ENCODE results near the gene SH2D6. TPM values are rescaled to one million over a fixed set of nuclear protein-coding genes. Genes with fewer than 3 reads are reported as not detected.
"Not testable (repeated sequence)": the region's sequence is repeated elsewhere in the genome, so short reads cannot be mapped to it uniquely, and the experiment has no call there.

The SH2D6 gene
- polyA plus RNA-seq (2013, experiment 1 of 2), result not detected
- polyA plus RNA-seq (2013, experiment 2 of 2), result 0.76 TPM

GRCh38 chr2:85418132-85419008, at the start of gene SH2D6:
Gene SH2D6 (plus strand): TSS chr2:85418714. CDS start chr2:85429466, 10,752 bp downstream.
- Histone ChIP-seq H3K9me3 (ENCODE audit: control insufficient read depth, low read length) (no peaks in the 10 kb centered on the region), H3K36me3 (ENCODE audit: control insufficient read depth, insufficient read depth, low read length) (no peaks in the 10 kb centered on the region), H3K4me3 (ENCODE audit: extremely low read depth, insufficient read depth, low read length, poor library complexity, severe bottlenecking) (peak within 1 kb of the TSS; percentile 61), H3K4me1 (ENCODE audit: control insufficient read depth, insufficient read depth, low read length, poor library complexity, severe bottlenecking) (peaks cover 15% of the 10 kb centered on the region), H3K27ac (ENCODE audit: low read depth, low read length, severe bottlenecking) (peak within 1 kb of the TSS; percentile 86)
- 49 to 51% methylated on average over 16 to 24 of the region's 57 CpGs for WGBS, 2 experiments (ENCODE audit: insufficient coverage in 2 of 2)

- Histone ChIP-seq H3K4me1 (ENCODE audit: control insufficient read depth, insufficient read depth, low read length, poor library complexity, severe bottlenecking) (no peaks in the 10 kb centered on the region), H3K27ac (ENCODE audit: low read depth, low read length, severe bottlenecking) (no peak overlapping the region), H3K9me3 (ENCODE audit: control insufficient read depth, low read length) (no peaks in the 10 kb centered on the region), H3K4me3 (ENCODE audit: extremely low read depth, insufficient read depth, low read length, poor library complexity, severe bottlenecking) (no peak overlapping the region), H3K36me3 (ENCODE audit: control insufficient read depth, insufficient read depth, low read length) (peaks cover 15% of the 10 kb centered on the region)
These were observed 49.6 kb upstream of the SH2D6 start for GRCh38 chr2:85368921-85369320.

- H3K9me3 ChIP-seq (ENCODE audit: control insufficient read depth, low read length), result no peaks in the 10 kb centered on the region
- H3K27ac ChIP-seq (ENCODE audit: low read depth, low read length, severe bottlenecking), result no peak overlapping the region
- no peaks in the 10 kb centered on the region for H3K4me1 ChIP-seq (ENCODE audit: control insufficient read depth, insufficient read depth, low read length, poor library complexity, severe bottlenecking)
- H3K4me3 ChIP-seq (ENCODE audit: extremely low read depth, insufficient read depth, low read length, poor library complexity, severe bottlenecking), result no peak overlapping the region
- WGBS, 2 experiments (ENCODE audit: insufficient coverage in 2 of 2), result 90 to 98% methylated on average over 4 to 5 of the region's 5 CpGs
- H3K36me3 ChIP-seq (ENCODE audit: control insufficient read depth, insufficient read depth, low read length), result peaks cover 15% of the 10 kb centered on the region
These were observed 49.0 kb upstream of the SH2D6 start for GRCh38 chr2:85369500-85369899.

- WGBS, 2 experiments (ENCODE audit: insufficient coverage in 2 of 2), result 85 to 93% methylated on average over 9 to 10 of the region's 11 CpGs
- no peaks in the 10 kb centered on the region for H3K9me3 ChIP-seq (ENCODE audit: control insufficient read depth, low read length)
- H3K36me3 ChIP-seq (ENCODE audit: control insufficient read depth, insufficient read depth, low read length), result peaks cover 15% of the 10 kb centered on the region
- H3K4me1 ChIP-seq (ENCODE audit: control insufficient read depth, insufficient read depth, low read length, poor library complexity, severe bottlenecking), result no peaks in the 10 kb centered on the region
- H3K4me3 ChIP-seq (ENCODE audit: extremely low read depth, insufficient read depth, low read length, poor library complexity, severe bottlenecking), result no peak overlapping the region
- H3K27ac ChIP-seq (ENCODE audit: low read depth, low read length, severe bottlenecking), result no peak overlapping the region
These were observed 47.5 kb upstream of the SH2D6 start for GRCh38 chr2:85371045-85371444.

- WGBS, 2 experiments (ENCODE audit: insufficient coverage in 2 of 2), result 92 to 94% methylated on average over 5 of the region's 5 CpGs
- Histone ChIP-seq H3K4me1 (ENCODE audit: control insufficient read depth, insufficient read depth, low read length, poor library complexity, severe bottlenecking) (no peaks in the 10 kb centered on the region), H3K36me3 (ENCODE audit: control insufficient read depth, insufficient read depth, low read length) (peaks cover 45% of the 10 kb centered on the region), H3K4me3 (ENCODE audit: extremely low read depth, insufficient read depth, low read length, poor library complexity, severe bottlenecking) (no peak overlapping the region), H3K27ac (ENCODE audit: low read depth, low read length, severe bottlenecking) (no peak overlapping the region), H3K9me3 (ENCODE audit: control insufficient read depth, low read length) (peaks cover 10% of the 10 kb centered on the region)
These were observed 42.0 kb upstream of the SH2D6 start for GRCh38 chr2:85376291-85377065.

- Histone ChIP-seq H3K4me3 (ENCODE audit: extremely low read depth, insufficient read depth, low read length, poor library complexity, severe bottlenecking) (no peak overlapping the region), H3K9me3 (ENCODE audit: control insufficient read depth, low read length) (peaks cover 10% of the 10 kb centered on the region), H3K36me3 (ENCODE audit: control insufficient read depth, insufficient read depth, low read length) (peaks cover 43% of the 10 kb centered on the region), H3K27ac (ENCODE audit: low read depth, low read length, severe bottlenecking) (no peak overlapping the region), H3K4me1 (ENCODE audit: control insufficient read depth, insufficient read depth, low read length, poor library complexity, severe bottlenecking) (no peaks in the 10 kb centered on the region)
- WGBS, 2 experiments (ENCODE audit: insufficient coverage in 2 of 2), result 96% methylated on average over 10 to 11 of the region's 11 CpGs
These were observed 41.4 kb upstream of the SH2D6 start for GRCh38 chr2:85377083-85377482.

- no peak overlapping the region for H3K4me3 ChIP-seq (ENCODE audit: extremely low read depth, insufficient read depth, low read length, poor library complexity, severe bottlenecking)
- peaks cover 10% of the 10 kb centered on the region for H3K9me3 ChIP-seq (ENCODE audit: control insufficient read depth, low read length)
- WGBS, 2 experiments (ENCODE audit: insufficient coverage in 2 of 2), result 93 to 100% methylated on average over 4 of the region's 5 CpGs
- H3K4me1 ChIP-seq (ENCODE audit: control insufficient read depth, insufficient read depth, low read length, poor library complexity, severe bottlenecking), result no peaks in the 10 kb centered on the region
- H3K36me3 ChIP-seq (ENCODE audit: control insufficient read depth, insufficient read depth, low read length), result peaks cover 40% of the 10 kb centered on the region
- no peak overlapping the region for H3K27ac ChIP-seq (ENCODE audit: low read depth, low read length, severe bottlenecking)
These were observed 40.3 kb upstream of the SH2D6 start for GRCh38 chr2:85378257-85378656.

- no peak overlapping the region for H3K27ac ChIP-seq (ENCODE audit: low read depth, low read length, severe bottlenecking)
- 56 to 89% methylated on average over 1 of the region's 1 CpG for WGBS, 2 experiments (ENCODE audit: insufficient coverage in 2 of 2)
- peaks cover 45% of the 10 kb centered on the region for H3K36me3 ChIP-seq (ENCODE audit: control insufficient read depth, insufficient read depth, low read length)
- no peak overlapping the region for H3K4me3 ChIP-seq (ENCODE audit: extremely low read depth, insufficient read depth, low read length, poor library complexity, severe bottlenecking)
- peaks cover 10% of the 10 kb centered on the region for H3K9me3 ChIP-seq (ENCODE audit: control insufficient read depth, low read length)
- H3K4me1 ChIP-seq (ENCODE audit: control insufficient read depth, insufficient read depth, low read length, poor library complexity, severe bottlenecking), result no peaks in the 10 kb centered on the region
These were observed 38.5 kb upstream of the SH2D6 start for GRCh38 chr2:85380048-85380447.

- H3K27ac ChIP-seq (ENCODE audit: low read depth, low read length, severe bottlenecking); H3K4me1 ChIP-seq (ENCODE audit: control insufficient read depth, insufficient read depth, low read length, poor library complexity, severe bottlenecking); H3K4me3 ChIP-seq (ENCODE audit: extremely low read depth, insufficient read depth, low read length, poor library complexity, severe bottlenecking): not testable (repeated sequence)
- H3K9me3 ChIP-seq (ENCODE audit: control insufficient read depth, low read length), result peaks cover 10% of the 10 kb centered on the region
- WGBS, 2 experiments (ENCODE audit: insufficient coverage in 2 of 2), result 76% methylated on average over 3 of the region's 5 CpGs; no CpG with 5 or more reads in 1 of the 2 experiments
- H3K36me3 ChIP-seq (ENCODE audit: control insufficient read depth, insufficient read depth, low read length), result peaks cover 44% of the 10 kb centered on the region
These were observed 35.4 kb upstream of the SH2D6 start for GRCh38 chr2:85383151-85383550.

GRCh38 chr2:85383850-85384249, 34.7 kb upstream of the SH2D6 start:
- H3K9me3 ChIP-seq (ENCODE audit: control insufficient read depth, low read length), result peaks cover 10% of the 10 kb centered on the region
- no peak overlapping the region for H3K4me3 ChIP-seq (ENCODE audit: extremely low read depth, insufficient read depth, low read length, poor library complexity, severe bottlenecking)
- H3K4me1 ChIP-seq (ENCODE audit: control insufficient read depth, insufficient read depth, low read length, poor library complexity, severe bottlenecking), result no peaks in the 10 kb centered on the region
- H3K27ac ChIP-seq (ENCODE audit: low read depth, low read length, severe bottlenecking), result no peak overlapping the region
- WGBS, 2 experiments (ENCODE audit: insufficient coverage in 2 of 2), result 78 to 95% methylated on average over 3 to 4 of the region's 4 CpGs
- H3K36me3 ChIP-seq (ENCODE audit: control insufficient read depth, insufficient read depth, low read length), result peaks cover 44% of the 10 kb centered on the region

All from mesodermal cell (in vitro differentiated cells).